ENCODE data around the gene MR1.

Gene MR1

DNA sequence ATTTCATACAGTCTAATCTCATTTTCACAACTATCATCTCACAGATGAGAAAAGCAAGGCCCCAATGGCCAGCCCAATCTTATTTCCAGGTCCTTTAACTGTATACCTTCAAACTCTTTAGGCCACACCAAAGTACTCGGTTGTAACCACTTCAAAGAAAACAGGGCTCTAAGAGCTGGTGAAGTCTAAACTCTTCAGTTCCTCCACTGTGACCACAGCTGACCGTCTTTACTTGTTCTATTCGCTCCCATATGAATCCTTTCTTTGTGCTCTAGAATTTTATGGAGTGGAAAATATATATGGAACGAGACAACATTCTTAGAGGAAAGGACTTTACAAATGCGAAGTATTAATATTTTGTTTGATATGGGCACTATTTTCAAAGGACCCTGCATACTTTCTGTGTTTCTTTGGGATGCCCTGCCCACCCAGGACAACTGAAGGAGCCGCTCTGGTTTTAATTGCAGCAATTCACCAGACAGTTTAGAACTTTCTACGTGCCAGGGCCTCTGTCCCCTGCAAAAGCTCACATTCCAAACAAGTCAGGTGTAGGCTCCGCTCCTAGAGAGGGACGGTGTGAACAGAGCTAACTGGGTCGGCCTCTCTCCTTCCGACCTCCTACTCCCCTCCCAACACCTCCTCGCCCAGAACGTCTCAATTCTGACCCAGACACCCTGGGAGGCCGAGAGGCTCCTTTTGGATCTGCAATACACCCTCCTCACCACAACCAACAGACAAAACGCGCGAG is 70.4 kb downstream of the MR1 start:
- TF ChIP-seq, protein P1, sequence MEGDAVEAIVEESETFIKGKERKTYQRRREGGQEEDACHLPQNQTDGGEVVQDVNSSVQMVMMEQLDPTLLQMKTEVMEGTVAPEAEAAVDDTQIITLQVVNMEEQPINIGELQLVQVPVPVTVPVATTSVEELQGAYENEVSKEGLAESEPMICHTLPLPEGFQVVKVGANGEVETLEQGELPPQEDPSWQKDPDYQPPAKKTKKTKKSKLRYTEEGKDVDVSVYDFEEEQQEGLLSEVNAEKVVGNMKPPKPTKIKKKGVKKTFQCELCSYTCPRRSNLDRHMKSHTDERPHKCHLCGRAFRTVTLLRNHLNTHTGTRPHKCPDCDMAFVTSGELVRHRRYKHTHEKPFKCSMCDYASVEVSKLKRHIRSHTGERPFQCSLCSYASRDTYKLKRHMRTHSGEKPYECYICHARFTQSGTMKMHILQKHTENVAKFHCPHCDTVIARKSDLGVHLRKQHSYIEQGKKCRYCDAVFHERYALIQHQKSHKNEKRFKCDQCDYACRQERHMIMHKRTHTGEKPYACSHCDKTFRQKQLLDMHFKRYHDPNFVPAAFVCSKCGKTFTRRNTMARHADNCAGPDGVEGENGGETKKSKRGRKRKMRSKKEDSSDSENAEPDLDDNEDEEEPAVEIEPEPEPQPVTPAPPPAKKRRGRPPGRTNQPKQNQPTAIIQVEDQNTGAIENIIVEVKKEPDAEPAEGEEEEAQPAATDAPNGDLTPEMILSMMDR (IDR thresholded peaks at IDR 0.05; ENCODE audit: borderline replicate concordance, insufficient read depth, low read depth, low read length) = no peak
- peak overlapping the region; percentile 88 for H3K4me3 ChIP-seq (ENCODE audit: low read depth, low read length)

DNA sequence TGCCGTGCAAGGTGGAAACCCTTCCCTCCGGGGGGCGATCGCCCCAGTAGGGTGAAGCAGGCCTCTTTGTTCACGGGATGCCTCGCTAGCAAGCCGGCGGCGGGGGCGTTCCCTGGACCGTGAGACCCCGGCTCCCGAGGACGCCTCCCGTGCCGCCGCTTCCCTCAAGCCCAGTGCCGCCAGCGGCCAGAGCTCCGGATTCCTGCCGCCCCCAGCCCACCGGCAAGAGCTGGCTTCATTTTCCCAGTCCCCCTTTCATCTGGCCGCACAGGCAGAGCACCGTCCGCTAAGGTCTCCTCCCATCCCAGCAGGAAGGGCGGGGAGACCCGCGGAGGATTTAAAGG is 71.0 kb downstream of the MR1 start:
- H3K4me3 ChIP-seq (ENCODE audit: low read depth, low read length) = peak overlapping the region; percentile 88
- TF ChIP-seq, protein P1 (IDR thresholded peaks at IDR 0.05; ENCODE audit: borderline replicate concordance, insufficient read depth, low read depth, low read length) = peak; percentile 21; the same call in 1 of the 2 replicates

DNA sequence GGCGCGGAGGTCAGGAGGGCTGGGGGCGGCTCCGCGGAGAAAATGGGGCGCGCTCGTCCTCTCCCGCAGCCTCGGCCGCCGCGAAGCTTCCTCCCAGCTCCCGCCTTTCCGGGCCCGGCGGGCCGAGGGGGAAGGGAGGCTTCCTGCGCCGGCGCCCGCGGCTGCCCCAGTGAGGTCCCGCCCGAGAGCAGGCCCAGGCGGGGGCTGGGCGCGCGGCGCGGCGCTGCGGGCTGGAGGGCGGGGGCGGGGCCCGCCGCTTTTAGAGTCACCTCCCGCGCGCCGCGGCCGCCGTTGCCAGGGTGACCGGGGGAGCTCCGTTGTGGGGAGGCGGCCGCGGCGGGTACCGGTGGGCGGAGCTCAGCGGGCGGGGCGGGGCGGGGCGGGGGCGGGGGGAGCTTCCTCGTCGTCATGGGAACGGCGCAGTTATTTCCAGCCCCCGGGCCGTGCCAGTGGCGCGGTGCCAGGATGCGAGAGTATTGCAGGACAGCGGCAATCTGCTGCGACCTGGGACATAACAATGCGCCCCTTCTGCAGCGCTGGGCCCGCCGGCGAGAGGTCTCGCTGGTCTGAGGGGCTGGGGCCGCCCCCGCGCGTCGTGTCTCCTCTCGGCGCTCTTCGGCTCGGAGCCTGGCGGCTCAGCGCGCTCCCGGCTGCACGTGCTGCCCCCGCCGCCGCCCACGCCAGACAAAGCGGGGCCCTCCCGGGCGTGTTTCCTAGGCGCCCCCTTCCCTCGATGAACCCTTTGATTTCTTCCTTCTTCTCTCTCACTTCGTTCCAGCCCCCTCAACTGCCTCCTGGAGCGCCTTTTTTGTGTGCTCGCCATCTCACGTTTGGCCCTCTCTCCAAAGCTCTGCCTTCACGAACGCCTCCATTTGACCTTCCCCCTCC is 71.6 kb downstream of the MR1 start:
- TF ChIP-seq, protein P1 (IDR thresholded peaks at IDR 0.05; ENCODE audit: borderline replicate concordance, insufficient read depth, low read depth, low read length) = no peak

DNA sequence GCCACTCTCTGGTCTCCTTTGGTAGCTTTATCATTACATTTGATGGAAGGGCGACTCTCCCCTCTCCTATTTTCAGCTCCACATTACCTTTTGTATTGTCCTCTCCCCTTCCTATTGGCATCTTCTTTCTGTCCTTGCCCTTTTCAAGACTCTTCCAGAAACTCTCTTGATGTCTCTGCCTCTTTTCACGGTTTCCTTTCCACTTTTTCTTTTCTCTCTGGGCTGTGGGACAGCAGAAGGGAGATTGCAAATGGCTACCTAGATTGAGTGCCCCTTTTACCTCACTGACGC is 72.2 kb downstream of the MR1 start:
- no peak overlapping the region for H3K4me3 ChIP-seq (ENCODE audit: low read depth, low read length)
- TF ChIP-seq, protein P1 (IDR thresholded peaks at IDR 0.05; ENCODE audit: borderline replicate concordance, insufficient read depth, low read depth, low read length) = no peak

More for the DNA sequence above, 71.6 kb downstream of the MR1 start:
- peak overlapping the region; percentile 88 for H3K4me3 ChIP-seq (ENCODE audit: low read depth, low read length)

DNA sequence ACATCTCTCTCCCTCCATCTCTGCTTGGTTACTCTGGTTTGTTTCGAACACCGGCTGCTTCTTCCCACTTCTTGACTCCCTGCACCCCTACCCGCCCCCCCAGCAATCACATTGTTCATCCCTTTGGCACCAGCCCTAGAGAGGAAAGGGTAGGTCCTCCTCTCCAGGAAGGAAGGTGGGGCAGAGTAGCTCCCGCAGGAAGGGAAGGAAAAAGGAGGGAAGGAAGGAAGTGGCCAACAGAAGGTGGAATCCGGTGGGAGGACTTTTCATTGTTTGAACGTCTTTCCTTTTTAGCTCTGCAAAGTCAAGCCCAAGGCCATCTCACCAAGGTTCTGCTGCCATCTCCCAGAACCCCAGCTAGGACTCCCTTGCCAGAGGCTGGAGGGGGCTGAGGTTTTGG is 72.7 kb downstream of the MR1 start:
- no peak overlapping the region for H3K4me3 ChIP-seq (ENCODE audit: low read depth, low read length)
- TF ChIP-seq, protein P1 (IDR thresholded peaks at IDR 0.05; ENCODE audit: borderline replicate concordance, insufficient read depth, low read depth, low read length) = no peak

DNA sequence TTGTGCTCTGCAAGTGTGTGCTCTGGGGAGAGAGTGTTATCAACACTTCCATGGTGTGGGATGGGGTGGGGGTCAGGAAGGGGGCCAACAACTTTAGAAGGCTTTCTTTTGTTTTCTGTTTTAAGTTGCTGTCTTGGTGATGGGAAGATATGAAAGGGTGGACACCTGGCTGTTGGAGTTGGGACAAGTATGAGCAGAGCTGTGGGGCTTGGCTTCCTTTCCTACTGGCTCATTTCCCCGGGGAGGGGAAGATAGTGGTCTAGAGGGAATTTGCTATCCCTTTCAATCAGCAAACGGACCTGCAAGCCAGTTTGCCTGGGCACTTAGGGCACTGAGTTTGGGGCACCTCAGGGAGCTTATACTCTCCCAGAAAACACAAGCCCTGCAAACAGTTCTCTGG is 73.9 kb downstream of the MR1 start:
- H3K4me3 ChIP-seq (ENCODE audit: low read depth, low read length) = no peak overlapping the region
- TF ChIP-seq, protein P1 (IDR thresholded peaks at IDR 0.05; ENCODE audit: borderline replicate concordance, insufficient read depth, low read depth, low read length) = no peak
